NOMO-1 treated with DMSO at 0.1 percent for 48 hours (cell line): ENCODE measurements around the gene RGSL1.
A peak's percentile ranks its signal among the peaks of the same experiment; 100 is the strongest.
"Not testable (repeated sequence)": the region's sequence is repeated elsewhere in the genome, so short reads cannot be mapped to it uniquely, and the experiment has no call there.

Experiments
- DNase-seq: peaks from one replicate; lab custom pipeline; 2025; ENCODE audit not compliant: unreplicated experiment; lab: John Stamatoyannopoulos, UW

The RGSL1 gene

DNA sequence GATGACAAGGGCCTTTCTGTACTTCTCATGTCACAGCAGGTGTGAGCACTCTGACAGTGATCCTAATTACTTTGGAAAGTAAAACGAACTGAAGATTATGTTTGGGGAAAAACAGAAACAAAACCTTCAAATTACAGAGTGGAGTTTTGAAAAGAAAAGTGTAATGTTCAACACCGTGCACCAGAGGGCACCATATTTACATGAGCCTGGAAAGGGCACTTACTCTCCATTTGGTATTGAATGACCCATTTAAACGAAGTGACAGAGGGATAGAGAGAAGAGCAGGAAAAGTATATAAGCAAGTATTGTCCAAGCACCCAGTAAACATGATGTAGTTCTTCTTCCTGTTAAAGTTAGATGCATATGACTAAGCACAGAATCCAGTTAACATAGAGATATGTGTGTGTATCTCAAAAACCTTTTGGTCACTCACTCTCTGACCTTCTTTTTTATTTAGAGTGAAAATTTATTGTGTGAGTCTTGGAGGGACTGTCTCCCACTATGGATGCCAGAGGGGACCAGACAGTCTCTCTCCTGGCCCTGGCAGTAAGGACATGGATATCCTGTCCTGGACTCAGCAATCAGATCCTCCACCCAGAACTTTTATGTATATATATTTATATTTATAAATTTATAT is 3.8 kb upstream of the RGSL1 start:
- DNase-seq, result peak; percentile 57

DNA sequence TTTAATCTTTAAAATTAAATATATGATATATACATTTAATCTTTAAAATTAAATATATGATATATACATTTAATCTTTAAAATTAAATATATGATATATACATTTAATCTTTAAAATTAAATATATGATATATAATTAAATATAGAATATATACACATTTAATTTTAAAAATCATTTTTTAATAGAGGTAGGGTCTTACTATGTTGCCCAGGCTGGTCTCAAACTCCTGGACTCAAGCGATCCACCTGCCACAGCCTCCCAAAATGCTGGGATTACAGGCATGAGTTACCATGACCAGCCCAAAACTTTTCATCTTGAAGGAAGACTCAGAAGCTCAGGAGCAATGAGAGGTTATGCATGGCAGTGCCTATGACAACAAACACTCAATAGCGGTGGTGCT is 2.8 kb upstream of the RGSL1 start:
- not testable (repeated sequence) for DNase-seq

DNA sequence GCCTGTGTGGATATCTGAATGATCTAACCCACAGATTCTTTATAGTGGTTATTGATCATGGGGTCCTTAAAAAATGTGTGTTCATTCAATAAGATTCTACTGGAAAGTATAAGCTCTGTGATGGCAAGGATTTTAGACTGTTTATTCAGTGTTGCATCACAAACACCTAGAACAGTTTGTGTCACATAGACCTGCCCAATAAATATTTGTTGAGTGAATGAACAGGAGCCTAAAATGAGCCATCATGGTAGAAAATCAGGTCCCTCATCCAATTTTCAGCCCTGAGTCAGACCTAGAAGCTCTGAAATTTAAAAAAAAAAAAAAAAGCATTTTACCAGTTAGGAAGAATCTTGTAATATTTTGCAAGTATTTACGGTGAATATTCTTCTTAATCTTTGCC is 2.3 kb upstream of the RGSL1 start:
- no peak for DNase-seq

DNA sequence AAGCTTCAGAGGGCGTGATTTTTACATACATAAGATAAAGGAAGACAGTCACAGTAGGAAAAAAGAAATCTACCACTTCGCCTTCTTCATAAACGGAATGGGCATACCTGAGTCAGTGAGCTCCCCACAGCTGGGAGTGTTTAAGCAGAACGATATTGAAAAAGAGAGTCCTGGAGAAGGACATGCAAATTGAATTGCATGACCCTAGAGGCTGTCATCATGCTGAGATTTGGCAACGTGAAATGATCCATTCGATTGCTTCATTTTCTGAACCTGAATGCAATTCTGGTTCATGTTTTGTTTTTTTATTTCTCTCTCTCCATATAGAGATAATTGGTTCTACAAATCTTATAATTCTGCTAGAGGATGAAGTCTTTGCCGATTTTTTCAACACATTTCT is 3.7 kb downstream of the RGSL1 start:
- no peak for DNase-seq

DNA sequence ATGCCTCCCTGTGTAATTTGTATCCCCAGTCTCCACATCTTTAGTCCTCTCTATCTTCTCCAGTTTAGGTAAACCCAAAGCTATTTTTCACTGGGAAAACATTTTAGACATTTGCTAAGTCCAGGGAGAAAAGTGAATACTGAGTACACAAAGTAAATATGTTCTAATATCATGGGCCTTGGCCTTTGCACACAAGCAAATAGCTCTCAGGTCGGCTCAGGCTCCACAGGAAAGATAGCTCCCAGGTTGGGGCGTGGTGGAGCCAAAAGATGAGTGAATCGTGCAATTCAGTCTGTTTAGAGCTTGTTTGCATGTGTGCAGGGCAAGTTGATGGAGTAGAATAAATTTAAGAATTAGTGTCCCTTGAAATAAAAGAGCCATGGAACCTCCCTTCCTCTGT is 7.9 kb downstream of the RGSL1 start:
- DNase-seq, result no peak

DNA sequence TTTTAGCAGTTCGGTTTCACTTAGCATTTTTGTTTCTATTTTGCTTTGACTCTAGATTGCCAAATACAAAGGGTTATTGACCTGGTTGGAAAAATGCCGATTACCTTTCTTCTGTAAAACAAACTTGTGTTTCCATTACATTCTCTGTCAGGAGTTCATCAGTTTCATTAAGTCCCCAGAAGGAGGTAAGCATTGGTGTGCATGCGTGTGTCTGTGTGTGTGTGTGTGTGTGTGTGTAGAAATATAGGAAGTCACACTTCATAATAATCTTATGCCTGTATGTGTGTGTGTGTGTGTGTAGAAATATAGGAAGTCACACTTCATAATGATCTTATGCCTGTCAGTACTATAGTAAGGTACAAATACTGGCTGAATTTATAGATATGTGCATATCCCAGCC is 10.0 kb downstream of the RGSL1 start:
- peak; percentile 10 for DNase-seq

DNA sequence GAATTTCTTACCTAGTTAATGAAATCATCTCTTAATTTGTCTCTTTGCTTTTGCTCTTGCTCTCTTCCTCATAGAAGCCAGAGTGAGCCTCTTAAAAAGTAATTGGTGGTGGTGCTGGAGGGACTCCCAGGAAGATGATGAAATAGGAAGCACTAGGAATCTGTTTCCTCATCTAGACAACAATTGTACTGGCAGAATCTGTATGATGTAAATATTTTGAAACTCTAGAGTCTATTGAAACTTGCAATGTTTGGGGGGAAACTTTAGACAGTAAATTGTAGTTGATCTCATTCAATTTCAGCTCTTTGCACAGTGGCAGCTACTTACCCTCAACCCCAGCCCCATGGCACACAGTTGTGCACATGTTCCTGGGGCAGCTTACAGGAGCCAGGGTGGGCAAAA is 10.6 kb downstream of the RGSL1 start:
- peak; percentile 49 for DNase-seq

DNA sequence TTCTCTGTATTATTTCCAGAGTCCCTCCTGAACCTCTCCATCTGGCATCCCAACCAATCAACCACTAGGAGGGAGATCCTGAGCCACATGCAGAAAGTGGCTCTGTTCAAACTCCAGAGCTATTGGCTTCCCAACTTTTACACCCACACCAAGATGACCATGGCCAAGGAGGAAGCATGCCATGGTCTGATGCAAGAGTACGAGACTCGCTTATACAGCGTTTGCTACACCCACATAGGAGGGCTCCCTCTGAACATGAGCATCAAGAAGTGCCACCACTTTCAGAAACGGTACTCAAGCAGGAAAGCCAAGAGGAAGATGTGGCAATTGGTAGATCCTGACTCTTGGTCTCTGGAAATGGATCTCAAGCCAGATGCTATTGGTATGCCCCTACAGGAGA is 23.6 kb downstream of the RGSL1 start:
- no peak for DNase-seq

DNA sequence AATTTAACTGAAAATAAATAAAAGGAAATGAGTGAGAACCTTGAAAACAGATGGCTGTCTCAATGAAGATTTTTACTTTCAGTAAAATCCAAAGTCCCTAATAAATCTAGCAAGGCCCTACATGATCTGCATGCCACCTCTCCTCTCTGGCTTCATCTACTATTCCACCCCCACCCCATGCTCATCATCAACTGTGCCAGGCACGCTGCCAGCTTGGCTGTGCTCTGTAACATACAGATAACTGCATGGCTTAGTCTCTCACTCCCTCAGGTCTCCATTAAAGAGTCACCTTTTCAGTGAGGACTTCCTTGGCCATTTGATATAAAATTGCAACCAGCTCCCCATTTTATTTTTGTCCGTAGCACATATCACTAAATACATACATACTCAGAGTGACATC is 26.7 kb downstream of the RGSL1 start:
- no peak for DNase-seq

DNA sequence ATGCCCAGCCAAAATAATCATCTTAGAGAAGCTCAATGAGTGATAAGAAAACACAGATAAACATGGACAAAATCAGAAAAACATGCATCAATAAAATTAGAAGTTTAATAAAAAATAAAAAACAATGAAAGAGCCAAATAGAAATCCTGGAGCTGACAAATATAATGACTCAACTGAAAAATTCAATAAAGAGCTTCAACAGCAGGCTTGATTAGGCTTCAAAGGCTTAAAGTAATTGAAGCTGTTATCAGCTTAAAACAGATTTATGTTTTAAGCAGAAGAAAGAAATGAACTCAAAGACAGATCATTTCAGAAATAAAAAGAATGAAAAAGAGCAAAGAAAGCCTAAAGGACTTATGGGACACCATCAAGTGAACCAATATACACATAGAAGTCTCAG is 28.3 kb downstream of the RGSL1 start:
- DNase-seq, result no peak

DNA sequence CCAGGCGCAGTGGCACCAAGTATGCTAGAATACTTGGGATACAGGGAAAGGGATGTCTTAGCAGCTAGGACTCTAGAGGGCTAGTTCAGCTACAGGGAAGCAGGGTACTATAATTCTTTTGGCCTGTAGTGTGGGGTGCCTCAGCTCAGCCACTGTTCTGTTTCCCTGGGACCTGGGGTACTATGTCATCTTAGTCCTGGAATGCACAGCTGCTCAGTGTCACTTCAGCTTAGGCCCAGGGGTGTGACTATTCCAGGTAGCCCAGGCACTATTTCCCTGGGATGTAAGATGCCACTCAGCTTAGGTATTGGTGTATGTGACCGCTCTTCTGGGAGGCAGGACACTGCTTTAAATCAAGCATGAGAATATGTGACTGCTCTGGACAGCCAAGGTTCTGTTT is 34.1 kb downstream of the RGSL1 start:
- DNase-seq, result no peak

DNA sequence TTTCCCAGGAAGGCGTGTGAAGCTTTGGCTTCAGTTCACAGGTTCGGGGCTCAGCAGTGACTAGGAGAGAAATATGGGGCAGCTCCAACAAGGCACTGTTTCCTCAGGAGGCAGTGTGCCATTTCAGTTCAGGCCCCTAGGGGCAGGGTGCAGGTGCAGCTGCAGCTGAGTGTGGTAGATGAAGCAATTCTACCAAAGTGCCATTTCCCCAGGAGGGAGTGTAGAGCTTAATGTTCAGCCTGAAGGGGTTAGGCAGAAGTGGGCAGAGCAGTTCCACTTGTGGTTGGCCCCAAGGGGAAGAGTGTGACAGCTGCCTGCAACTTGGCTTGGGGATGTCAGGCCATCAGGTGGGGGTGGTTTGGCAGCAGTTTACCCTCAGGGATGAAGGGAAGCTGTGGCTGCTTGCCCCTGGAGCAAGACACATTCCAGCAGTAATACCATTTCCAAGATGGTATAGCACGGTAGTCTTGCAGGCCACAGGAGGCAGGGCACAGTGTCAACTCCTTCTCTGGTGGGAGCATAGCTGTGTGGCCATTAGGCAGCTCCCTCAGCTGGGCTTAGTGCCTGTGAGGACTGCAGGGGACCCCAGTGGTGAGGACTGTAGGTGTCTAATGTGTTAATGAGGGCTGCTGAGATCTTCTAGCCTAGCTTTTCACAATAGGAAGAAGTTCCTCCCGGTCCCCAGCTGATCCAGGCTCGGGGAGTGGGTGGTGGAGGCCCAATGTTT is 34.7 kb downstream of the RGSL1 start:
- peak; percentile 90 for DNase-seq

DNA sequence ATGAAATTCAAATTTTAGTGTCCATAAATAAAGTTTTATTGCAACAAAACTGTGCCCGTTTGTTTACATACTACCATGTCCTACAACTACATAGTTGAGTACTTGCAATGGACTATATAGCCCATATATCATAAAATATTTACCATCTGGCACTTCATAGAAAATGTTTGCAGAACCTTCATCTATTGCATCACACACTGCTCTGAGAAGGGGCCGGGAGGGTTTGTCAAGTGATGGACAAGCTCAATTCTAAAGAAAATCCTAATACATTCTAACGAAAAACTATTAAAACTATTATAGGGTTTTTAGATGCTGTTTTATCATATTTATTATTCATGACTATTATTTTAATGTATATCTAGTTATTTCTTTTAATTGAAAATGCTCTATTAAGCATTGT is 35.9 kb downstream of the RGSL1 start:
- no peak for DNase-seq

DNA sequence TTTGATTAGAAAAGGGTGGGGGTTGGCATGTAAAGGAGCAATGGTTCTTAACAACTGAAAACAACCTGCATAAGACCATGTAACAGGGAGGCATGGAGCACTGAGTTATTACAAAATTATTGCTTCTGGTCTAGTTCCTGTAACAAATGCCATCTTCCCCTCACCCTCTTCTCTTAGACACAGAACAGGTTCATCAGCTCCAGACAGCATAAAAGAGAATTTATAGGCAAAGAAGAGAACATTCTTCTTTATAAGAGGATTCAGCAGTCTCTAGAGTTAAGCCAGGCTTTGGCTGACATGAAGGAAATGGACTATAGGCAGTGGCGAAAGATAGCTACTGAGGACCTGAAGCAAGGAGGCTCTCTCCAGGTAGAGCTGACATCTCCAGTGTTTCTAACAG is 38.9 kb downstream of the RGSL1 start:
- no peak for DNase-seq

DNA sequence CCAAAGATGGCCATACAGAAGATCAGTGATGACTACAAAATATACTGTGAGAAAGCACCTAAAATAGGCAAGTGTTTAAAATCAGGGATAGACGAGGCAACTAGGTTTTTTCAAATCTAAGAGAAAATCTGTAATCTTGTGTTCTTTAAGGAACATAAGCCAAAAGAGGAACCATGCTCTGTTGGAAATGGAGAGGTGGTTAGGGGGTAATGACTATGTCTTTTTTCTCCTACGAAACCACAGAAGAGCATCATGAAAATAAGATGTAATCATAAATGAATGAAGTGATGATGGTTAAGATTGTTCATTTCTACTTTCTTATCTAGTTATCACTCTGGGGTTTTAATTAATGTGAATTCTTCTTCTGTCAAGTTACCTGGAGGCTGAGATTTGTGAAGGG is 43.1 kb downstream of the RGSL1 start:
- DNase-seq, result peak; percentile 79

DNA sequence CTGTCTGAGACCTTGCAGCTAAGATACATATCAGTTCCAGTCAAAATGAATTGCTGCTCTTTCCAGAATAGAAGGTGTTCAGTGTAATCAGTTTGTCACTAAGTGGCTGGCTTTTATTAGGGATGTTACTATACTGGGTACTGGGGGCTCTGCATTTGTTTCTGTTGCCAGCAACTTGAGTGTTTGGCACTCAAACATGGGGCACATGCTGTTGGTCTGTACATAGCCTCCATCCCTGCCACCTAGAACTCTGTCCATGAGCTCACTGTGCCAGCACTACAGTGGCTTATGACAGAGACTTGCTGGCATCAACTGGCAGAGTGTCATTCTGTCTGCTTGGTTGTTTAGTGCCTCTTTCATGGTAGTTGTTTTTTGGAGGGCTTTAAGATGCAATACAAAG is 45.1 kb downstream of the RGSL1 start:
- no peak for DNase-seq

DNA sequence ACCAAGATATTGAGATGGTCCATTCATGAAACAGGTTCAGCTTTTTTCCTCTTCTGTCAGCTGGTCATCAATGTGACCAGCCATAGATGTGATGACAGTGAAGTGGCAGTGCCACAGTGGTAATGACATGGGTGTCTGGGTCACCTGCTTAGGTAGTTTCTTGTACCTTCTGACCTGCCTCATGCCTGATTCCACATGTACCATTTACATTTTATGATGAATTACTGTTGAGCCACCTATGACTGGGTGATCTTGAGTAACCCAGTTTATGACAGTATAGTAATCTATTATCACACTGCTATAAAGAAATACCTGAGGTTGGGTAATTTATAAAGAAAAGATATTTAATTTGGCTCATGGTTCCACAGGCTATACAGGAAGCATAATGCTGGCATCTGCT is 45.7 kb downstream of the RGSL1 start:
- no peak for DNase-seq

DNA sequence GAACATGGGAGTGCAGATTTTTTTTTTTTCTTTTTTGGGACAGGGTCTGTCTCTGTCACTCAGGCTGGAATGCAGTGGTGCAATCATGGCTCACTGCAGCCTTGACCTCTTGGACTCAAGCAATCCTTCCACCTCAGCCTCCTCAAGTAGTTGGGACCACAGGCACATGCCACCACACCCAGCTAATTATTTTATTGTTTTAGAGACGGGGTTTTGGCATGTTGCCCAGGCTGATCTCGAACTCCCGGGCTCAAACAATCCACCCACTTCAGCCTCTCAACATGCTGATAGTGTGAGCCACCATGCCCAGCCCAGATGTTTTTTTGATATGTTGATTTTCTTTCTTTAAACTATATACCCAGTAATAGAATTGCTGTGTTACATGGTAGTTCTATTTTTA is 57.7 kb downstream of the RGSL1 start:
- DNase-seq, result no peak

DNA sequence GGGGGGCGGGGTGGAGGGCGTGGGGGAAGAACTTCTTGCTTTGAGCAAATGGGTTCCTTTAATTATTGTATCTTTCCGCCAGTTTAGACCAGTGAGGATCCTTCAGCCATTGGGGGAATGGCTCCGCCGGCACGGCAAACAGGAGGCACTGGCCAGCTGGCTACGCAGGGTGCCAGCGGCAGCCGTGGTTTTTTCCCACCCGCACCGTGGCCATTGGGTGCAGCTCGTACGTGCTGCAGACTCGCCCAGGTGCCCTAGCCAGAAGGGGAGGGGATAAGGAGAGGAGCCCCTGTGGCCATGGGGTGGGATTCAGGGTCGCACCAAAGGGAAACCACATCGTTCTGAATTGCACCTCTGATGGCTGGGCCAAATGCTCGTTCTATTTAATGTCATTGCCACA is 65.6 kb downstream of the RGSL1 start:
- DNase-seq, result no peak

DNA sequence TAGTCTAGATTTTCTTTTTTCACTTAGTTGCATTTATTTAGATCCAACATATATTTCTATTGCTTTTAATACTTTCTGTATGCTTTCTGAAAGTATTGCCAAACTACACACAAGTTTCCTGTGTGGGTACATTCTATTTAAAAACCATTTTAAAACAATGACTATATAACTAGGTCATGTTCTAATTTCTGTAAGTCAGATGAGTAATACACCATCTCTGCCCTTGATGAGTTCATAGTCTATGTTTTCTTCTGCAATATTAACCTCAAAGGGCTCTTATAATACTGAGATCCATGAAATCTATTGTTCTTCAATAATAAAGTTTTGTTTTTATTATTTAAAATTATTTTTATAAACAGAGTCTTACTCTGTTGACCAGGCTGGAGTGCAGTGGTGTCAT is 70.8 kb downstream of the RGSL1 start:
- DNase-seq, result no peak

DNA sequence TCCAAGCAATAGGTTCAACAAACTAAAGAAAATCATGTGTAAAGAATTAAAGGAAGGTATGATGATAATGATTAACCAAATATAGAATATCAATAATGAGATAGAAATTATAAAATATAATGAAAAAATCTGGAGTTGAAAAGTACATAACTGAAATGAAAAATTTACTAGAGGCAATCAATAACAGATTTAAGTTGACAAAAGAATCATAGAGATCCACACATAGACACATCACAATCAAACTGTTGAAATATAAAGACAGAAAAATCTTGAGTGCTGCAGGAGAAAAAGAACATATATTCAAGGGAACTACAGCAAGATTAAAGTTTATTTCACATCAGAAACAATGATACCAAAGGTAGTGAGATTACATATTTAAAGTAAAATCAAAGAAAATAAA is 75.4 kb downstream of the RGSL1 start:
- DNase-seq, result no peak

DNA sequence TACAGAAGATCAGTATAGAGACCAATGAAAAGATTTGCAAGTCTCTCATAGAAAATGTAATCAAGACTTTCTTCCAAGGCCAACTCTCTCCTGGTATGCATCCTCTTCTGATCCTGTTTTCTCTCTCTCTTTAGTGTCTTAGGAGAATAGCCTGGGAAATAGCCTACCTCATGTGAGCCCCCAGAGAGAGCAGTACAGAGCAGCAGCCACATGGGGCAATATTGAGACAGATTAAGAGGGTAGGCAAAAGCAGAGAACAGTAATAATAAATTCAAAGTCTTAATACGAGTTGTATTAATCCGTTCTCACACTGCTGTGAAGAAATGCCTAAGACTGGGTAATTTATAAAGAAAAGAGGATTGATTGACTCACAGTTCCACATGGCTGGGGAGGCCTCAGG is 77.7 kb downstream of the RGSL1 start:
- DNase-seq, result no peak

DNA sequence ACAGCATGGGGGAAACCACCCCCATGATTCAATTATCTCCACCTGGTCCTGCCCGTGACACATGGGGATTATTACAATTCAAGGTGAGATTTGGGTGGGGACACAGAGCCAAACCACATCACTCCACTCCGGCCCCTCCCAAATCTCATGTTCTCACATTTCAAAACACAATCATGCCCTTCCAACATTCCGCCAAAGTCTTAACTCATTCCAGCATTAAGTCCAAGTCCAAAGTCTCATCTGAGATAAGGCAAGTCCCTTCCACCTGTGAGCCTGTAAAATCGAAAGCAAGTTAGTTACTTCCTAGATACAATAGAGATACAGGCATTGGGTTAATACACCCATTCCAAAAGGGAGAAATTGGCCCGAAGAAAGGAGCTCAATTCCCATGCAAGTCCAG is 78.3 kb downstream of the RGSL1 start:
- not testable (repeated sequence) for DNase-seq
